Brain microvascular endothelial cell (primary cell): ENCODE data around the gene DENND4A.
"Not testable (repeated sequence)": the region's sequence is repeated elsewhere in the genome, so short reads cannot be mapped to it uniquely, and the experiment has no call there.

Experiments used
- DNase-seq: peaks from one replicate; pipeline ENCODE4 v3.0.0-alpha.2; 2020
- H3K27ac ChIP-seq: fragments of 250-450 bp; sonication (Bioruptor Pico); 2 replicates; pipeline ENCODE4 v1.5.1; 2020; ENCODE audit warnings: mild to moderate bottlenecking, moderate library complexity
- H3K27me3 ChIP-seq: fragments of 250-450 bp; sonication (Bioruptor Pico); replicated peaks from 2 replicates; pipeline ENCODE4 v1.5.1; 2020; ENCODE audit warnings: mild to moderate bottlenecking
- H3K36me3 ChIP-seq: fragments of 250-450 bp; sonication (Bioruptor Pico); replicated peaks from 2 replicates; pipeline ENCODE4 v1.5.1; 2020; ENCODE audit warnings: mild to moderate bottlenecking
- H3K4me3 ChIP-seq: 2 replicates; pipeline ENCODE4 v1.5.1; 2011; ENCODE audit warnings: low read depth, mild to moderate bottlenecking, control low read depth, low read length, moderate library complexity
- CTCF ChIP-seq: IDR thresholded peaks from 2 replicates; pipeline ENCODE4 v1.5.1; 2011; ENCODE audit warnings: low read depth, mild to moderate bottlenecking, moderate library complexity, low read length, control low read depth, inconsistent platforms; ENCODE audit errors: missing control alignments
- in situ Hi-C: cut with HindIII; loops from 2 replicates; pipeline ENCODE4 v1.10.0; 2017; ENCODE audit warnings: low sequenced_read_pairs, low pct_ligation_motif_present

DENND4A gene

GRCh38 chr15:65822316-65822715 is 30.2 kb upstream of the DENND4A start:
- TF ChIP-seq CTCF: no peak
- in situ Hi-C loops: no loop called here
- no peak overlapping the region for H3K27ac ChIP-seq

GRCh38 chr15:65821070-65821469 is 29.0 kb upstream of the DENND4A start:
- no peak overlapping the region for H3K27ac ChIP-seq
- H3K36me3 ChIP-seq: no peaks in the 10 kb centered on the region
- in situ Hi-C loops: no loop called here
- TF ChIP-seq CTCF: no peak
- H3K27me3 ChIP-seq: no peaks in the 10 kb centered on the region
- no peak for DNase-seq
- no peak overlapping the region for H3K4me3 ChIP-seq

More at GRCh38 chr15:65822316-65822715, 30.2 kb upstream of the DENND4A start:
- H3K4me3 ChIP-seq: no peak overlapping the region
- no peaks in the 10 kb centered on the region for H3K36me3 ChIP-seq
- no peak for DNase-seq
- no peaks in the 10 kb centered on the region for H3K27me3 ChIP-seq

- H3K27me3 ChIP-seq: no peaks in the 10 kb centered on the region
- DNase-seq: peak; percentile 35
- peak overlapping the region; percentile 19 for H3K27ac ChIP-seq
- in situ Hi-C loops: no loop called here
- H3K36me3 ChIP-seq: no peaks in the 10 kb centered on the region
- H3K4me3 ChIP-seq: no peak overlapping the region
- TF ChIP-seq CTCF: no peak
Measured at GRCh38 chr15:65819563-65819960, 27.5 kb upstream of the DENND4A start.

- H3K27me3 ChIP-seq: no peaks in the 10 kb centered on the region
- TF ChIP-seq CTCF: no peak
- no peak overlapping the region for H3K4me3 ChIP-seq
- no peaks in the 10 kb centered on the region for H3K36me3 ChIP-seq
- in situ Hi-C loops: no loop called here
- H3K27ac ChIP-seq: peak overlapping the region; percentile 19
- DNase-seq: peak; percentile 16
Measured at GRCh38 chr15:65818927-65819562, 27.0 kb upstream of the DENND4A start.

- H3K4me3 ChIP-seq: no peak overlapping the region
- DNase-seq: no peak
- in situ Hi-C loops: no loop called here
- H3K27me3 ChIP-seq: no peaks in the 10 kb centered on the region
- TF ChIP-seq CTCF: no peak
- no peaks in the 10 kb centered on the region for H3K36me3 ChIP-seq
- no peak overlapping the region for H3K27ac ChIP-seq
Measured at GRCh38 chr15:65816441-65816840, 24.3 kb upstream of the DENND4A start.

- H3K27me3 ChIP-seq, H3K36me3 ChIP-seq, in situ Hi-C loops, DNase-seq, H3K27ac ChIP-seq, H3K4me3 ChIP-seq: not testable (repeated sequence)
Measured at GRCh38 chr15:65816008-65816407, 23.9 kb upstream of the DENND4A start.

- H3K4me3 ChIP-seq, H3K27ac ChIP-seq, DNase-seq, H3K27me3 ChIP-seq, H3K36me3 ChIP-seq, in situ Hi-C loops: not testable (repeated sequence)
Measured at GRCh38 chr15:65814271-65814670, 22.2 kb upstream of the DENND4A start.
